ENCODE results near the gene PRKG1. TPM values are rescaled to one million over a fixed set of nuclear protein-coding genes. Genes with fewer than 3 reads are reported as not detected.

Gene PRKG1
- total RNA-seq, 6 experiments from 2014 or later = 1.1 to 2.0 (median 1.3) TPM

DNA sequence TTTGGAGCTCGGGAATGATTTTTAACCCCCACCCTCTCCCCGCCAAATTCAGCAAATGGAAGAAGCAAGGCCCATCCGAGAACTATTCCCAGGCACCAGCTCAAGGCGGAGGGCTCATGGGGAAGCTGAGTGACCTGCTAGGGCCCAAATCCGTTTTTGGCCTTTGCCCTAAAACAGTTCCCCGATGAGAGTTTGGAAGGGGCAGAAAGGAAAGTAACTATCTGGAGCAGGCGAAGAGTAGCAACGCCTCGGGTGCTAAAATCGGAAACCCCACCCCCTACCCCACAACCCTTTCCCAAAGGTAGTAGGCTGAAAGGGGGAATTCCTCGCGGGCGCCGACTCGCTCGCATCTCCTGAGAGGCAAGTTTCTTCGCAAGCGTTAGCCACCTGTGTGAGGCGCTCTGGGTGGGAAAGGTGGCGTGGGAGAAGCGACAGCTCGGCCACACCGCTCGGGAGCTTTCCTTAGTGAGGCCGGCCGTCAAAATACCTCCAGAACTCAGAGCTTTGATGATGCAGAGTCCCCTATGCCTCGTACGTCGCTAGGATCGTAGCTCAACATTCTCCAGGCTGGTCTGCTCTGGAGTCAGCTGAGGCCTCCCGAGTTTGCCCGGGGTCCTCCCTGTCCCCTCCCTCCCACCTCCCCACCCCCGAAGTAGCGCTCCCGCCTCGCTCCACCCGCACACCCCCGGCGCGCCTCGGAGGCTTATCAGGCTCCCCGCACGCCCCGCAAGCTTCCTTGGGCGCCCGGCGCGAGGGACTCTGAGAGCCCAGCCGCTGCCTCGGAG lies 642 bp upstream of the PRKG1 start:
- H3K36me3 ChIP-seq = no peaks in the 10 kb centered on the region
- ATAC-seq = peak; percentile 47 to 57 (median 53)
- peak in 1 of 3 donors; percentile 21 for DNase-seq
- no peaks in the 10 kb centered on the region for H3K9me3 ChIP-seq
- H3K4me1 ChIP-seq = peaks cover 0 to 7% (median 2%) of the 10 kb centered on the region in 4 donors
- intact Hi-C loops (cut with DNase I) = no loop called here
- H3K27ac ChIP-seq = peak overlapping the region in 2 of 3 donors; percentile 6 to 18
- peak overlapping the region; percentile 39 to 48 (median 43) for H3K4me3 ChIP-seq
- TF ChIP-seq POLR2A (IDR thresholded peaks at IDR 0.05) = no peak
- TF ChIP-seq, protein P1, sequence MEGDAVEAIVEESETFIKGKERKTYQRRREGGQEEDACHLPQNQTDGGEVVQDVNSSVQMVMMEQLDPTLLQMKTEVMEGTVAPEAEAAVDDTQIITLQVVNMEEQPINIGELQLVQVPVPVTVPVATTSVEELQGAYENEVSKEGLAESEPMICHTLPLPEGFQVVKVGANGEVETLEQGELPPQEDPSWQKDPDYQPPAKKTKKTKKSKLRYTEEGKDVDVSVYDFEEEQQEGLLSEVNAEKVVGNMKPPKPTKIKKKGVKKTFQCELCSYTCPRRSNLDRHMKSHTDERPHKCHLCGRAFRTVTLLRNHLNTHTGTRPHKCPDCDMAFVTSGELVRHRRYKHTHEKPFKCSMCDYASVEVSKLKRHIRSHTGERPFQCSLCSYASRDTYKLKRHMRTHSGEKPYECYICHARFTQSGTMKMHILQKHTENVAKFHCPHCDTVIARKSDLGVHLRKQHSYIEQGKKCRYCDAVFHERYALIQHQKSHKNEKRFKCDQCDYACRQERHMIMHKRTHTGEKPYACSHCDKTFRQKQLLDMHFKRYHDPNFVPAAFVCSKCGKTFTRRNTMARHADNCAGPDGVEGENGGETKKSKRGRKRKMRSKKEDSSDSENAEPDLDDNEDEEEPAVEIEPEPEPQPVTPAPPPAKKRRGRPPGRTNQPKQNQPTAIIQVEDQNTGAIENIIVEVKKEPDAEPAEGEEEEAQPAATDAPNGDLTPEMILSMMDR (IDR thresholded peaks at IDR 0.05) = no peak
- H3K27me3 ChIP-seq = peaks cover 3 to 11% of the 10 kb centered on the region in 2 donors
- WGBS (ENCODE audit: insufficient coverage, low coverage, low lambda C conversion rate, missing lambda C conversion rate) = 1% methylated on average over 22 of the region's 50 CpGs

DNA sequence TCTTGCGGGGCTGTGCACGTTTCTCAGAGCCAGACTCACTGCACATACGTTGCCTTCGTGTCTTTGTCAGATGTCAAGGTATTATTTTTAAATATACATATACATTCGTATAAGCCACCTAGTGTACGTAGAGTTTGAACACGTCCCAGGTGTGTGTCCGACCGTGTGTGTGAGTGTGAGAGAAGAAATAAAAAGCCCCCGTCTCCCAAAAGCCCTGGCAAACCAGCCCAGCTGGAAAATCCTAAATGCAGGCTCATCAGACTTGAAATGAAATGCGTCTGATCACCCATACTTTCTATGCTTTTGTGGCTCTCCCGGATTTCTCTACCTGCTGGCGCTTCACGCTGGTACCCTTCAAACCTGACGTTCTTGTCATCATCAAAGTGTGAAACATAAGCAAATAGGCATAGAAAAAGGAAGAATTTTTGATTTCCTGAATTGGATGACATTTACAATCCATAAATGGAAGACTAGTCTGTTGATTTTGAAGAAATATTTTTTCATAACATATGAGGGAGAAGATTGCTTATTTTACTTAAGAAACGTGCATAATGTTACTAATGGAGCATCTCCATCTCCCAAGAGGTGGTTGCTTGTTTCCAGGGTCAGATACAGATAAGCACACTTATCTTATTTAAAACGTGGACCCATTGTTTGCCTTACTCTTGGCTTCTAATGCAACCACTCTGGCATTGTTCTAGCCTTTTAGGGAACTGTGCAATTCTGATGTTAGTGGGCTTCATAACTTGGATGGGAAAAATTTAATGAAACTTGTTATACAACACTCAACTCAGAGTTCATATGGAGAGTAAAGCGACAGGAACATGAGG lies 971 bp downstream of the PRKG1 start:
- ATAC-seq (no peak), DNase-seq (no peak)
- H3K4me3 ChIP-seq = peak overlapping the region; percentile 39 to 48 (median 43)
- H3K9me3 ChIP-seq = no peaks in the 10 kb centered on the region
- H3K36me3 ChIP-seq = no peaks in the 10 kb centered on the region
- WGBS (ENCODE audit: insufficient coverage, low coverage, low lambda C conversion rate, missing lambda C conversion rate) = 12% methylated on average over 18 of the region's 18 CpGs
- peaks cover 3 to 11% of the 10 kb centered on the region in 2 donors for H3K27me3 ChIP-seq
- H3K27ac ChIP-seq = no peak overlapping the region
- no peak for TF ChIP-seq POLR2A (IDR thresholded peaks at IDR 0.05)
- TF ChIP-seq, protein P1 (IDR thresholded peaks at IDR 0.05) = no peak
- intact Hi-C loops (cut with DNase I) = no loop called here
- H3K4me1 ChIP-seq = peaks cover 0 to 7% (median 2%) of the 10 kb centered on the region in 4 donors

DNA sequence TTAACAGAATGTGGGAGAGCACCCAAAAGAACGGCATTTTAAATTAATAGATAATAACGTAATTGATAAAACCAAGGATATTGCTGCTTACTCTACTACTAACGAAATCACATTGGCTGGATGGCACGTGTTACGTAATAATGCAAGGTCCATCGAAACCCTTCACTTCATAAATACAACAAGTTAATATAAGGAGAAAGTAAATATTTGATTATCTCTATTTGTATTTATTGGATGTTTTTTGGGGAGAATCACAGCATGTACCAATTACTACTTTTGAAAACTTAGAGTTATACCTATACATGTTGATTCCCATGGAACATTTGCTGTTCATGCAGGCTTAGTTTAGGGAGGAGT lies 1.6 kb downstream of the PRKG1 start:
- DNase-seq (no peak), ATAC-seq (no peak)
- 24% methylated on average over 6 of the region's 6 CpGs for WGBS (ENCODE audit: insufficient coverage, low coverage, low lambda C conversion rate, missing lambda C conversion rate)

DNA sequence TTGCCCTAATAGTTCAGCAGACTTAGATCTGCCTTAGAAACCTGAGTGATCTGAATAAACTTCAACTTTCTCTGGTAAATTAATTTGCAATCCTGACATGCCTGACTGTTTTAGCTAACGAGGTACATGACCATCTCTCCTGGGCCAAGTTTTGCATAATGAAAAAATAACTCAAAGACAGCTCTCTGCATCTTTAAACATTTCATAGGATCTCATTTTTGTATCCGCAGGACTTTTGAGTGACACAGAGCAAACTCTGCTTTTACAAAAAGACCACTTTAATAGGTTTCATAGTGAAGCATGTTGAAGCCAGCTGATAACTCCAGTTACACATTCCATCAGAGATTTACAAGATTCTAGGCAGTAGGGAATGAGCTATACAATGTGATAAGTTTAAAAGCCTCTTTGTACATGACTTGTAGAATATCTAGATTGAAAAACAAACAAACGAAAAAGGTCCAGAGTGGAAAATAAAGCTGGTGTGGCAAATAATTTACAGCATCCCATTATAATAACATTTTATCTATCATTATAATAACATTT lies 2.1 kb downstream of the PRKG1 start:
- 37% methylated on average over 3 of the region's 3 CpGs for WGBS (ENCODE audit: insufficient coverage, low coverage, low lambda C conversion rate, missing lambda C conversion rate)
- Histone ChIP-seq H3K4me3 (no peak overlapping the region), H3K36me3 (no peaks in the 10 kb centered on the region), H3K27ac (no peak overlapping the region), H3K9me3 (no peaks in the 10 kb centered on the region), H3K4me1 (peaks cover 0 to 7% (median 2%) of the 10 kb centered on the region in 4 donors), H3K27me3 (peaks cover 3 to 11% of the 10 kb centered on the region in 2 donors)
- ATAC-seq (no peak), DNase-seq (no peak)
- TF ChIP-seq, protein P1 (IDR thresholded peaks at IDR 0.05) = no peak
- TF ChIP-seq POLR2A (IDR thresholded peaks at IDR 0.05) = no peak
- intact Hi-C loops (cut with DNase I) = no loop called here

More for the DNA sequence above, 1.6 kb downstream of the PRKG1 start:
- intact Hi-C loops (cut with DNase I) = no loop called here
- no peak for TF ChIP-seq POLR2A (IDR thresholded peaks at IDR 0.05)
- TF ChIP-seq, protein P1 (IDR thresholded peaks at IDR 0.05) = no peak
- H3K27ac ChIP-seq = no peak overlapping the region
- no peak overlapping the region for H3K4me3 ChIP-seq
- no peaks in the 10 kb centered on the region for H3K9me3 ChIP-seq
- H3K27me3 ChIP-seq = peaks cover 3 to 11% of the 10 kb centered on the region in 2 donors
- peaks cover 0 to 7% (median 2%) of the 10 kb centered on the region in 4 donors for H3K4me1 ChIP-seq
- no peaks in the 10 kb centered on the region for H3K36me3 ChIP-seq
